Fibroblast of skin of back (primary cell): ENCODE measurements around the gene DHFR2. TPM values are rescaled to one million over a fixed set of nuclear protein-coding genes. Genes with fewer than 3 reads are reported as not detected.
"Not testable (repeated sequence)": the region's sequence is repeated elsewhere in the genome, so short reads cannot be mapped to it uniquely, and the experiment has no call there.

Experiments
- DNase-seq: peaks from one replicate; pipeline ENCODE4 v3.0.0-alpha.2; 2013
- polyA plus RNA-seq, 2 experiments: library from polyadenylated mRNA; unstranded; fragments of 120-200 nt; gene quantifications; one replicate each; pipeline ENCODE4 v1.2.1, GENCODE V29; 2013; ENCODE audit not compliant: insufficient read length in 2 of 2

DHFR2 gene
- polyA plus RNA-seq (2013, experiment 1 of 2; ENCODE audit: insufficient read length): 2.9 TPM
- 2.7 TPM for polyA plus RNA-seq (2013, experiment 2 of 2; ENCODE audit: insufficient read length)

- DNase-seq: peak; percentile 99
Observed at GRCh38 chr3:94062513-94063404, at the start of gene DHFR2, which contains the start of gene NSUN3. TSS of gene DHFR2 (minus strand) at chr3:94062916. CDS start at chr3:94061511, 1,405 bp downstream. TSS of gene NSUN3 (plus strand) at chr3:94063061. CDS start at chr3:94063127, 66 bp downstream.

DNA sequence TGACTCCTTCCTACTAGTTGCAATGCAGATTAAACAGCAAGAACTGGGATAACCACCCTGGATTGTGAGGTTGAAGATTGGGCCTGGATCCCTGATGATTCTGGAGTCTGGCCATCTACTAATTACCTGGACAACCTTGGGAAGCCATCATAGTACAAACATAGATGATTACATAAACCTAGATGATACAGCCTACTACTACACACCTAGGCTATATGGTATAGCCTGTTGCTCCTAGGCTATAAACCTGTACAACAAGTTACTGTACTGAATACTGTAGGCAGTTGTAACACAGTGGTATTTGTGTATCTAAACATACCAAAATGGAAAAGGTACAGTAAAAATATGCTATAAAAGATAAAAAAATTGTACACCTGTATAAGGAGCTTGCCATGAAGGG is 48.1 kb upstream of the DHFR2 start:
- DNase-seq: no peak

DNA sequence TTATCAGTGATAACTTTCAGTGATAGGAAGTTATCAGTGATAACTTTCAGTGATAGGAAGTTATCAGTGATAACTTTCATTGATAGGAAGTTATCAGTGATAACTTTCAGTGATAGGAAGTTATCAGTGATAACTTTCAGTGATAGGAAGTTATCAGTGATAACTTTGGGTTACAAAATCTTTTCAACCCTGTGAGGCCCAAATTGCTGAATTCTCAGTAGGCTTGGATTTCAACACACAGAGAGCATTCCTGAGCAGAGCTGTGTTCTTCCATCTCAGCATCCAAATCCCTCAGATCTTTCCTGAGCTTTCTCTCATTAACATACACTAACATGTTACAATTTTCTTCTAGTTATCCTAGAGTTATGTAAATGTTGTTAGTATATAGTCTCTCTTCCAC is 47.5 kb upstream of the DHFR2 start:
- not testable (repeated sequence) for DNase-seq

- DNase-seq: no peak
Observed at GRCh38 chr3:94106268-94106667, 43.6 kb upstream of the DHFR2 start.

GRCh38 chr3:94101860-94102259 is 39.1 kb upstream of the DHFR2 start:
- peak; percentile 9 for DNase-seq

DNA sequence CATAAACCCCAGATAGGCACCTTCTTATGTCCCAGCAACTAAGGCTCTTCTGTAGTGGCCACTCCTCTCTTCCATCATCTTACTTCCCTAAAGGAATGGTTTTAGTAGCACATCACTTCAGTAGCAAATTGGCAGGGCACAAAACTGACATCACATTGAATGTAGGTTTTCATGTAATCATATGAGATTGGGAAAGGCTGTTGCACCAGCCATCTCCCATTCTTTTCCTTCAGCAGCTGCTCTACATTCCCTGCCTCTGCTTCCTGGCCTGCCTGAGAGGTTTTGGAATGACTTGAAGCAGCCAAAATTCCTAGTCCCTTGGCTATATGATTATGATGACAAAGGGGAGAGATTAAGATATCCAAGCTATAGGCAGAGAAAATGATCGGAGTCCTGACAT is 36.6 kb upstream of the DHFR2 start:
- no peak for DNase-seq

DNA sequence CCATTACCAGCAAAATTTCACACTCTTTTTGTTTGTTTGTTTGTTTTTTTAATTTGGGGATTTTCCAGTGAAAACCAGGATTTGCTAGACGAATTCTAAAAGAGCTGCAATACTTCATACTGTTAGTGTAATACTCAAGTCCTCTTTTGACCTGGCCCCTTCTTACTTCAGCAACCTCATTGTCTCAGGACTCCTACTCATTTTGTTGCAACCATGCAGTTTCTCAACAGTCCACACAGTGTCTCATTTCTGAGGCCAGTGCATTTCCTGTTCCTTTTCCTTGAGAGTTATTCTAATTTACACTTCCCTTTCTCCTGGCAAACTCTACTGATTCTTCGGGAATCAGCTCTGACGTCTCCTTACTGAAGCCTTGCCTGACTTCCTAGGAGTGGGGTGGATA is 35.7 kb upstream of the DHFR2 start:
- no peak for DNase-seq

- no peak for DNase-seq
Observed at GRCh38 chr3:94095111-94095510, 32.4 kb upstream of the DHFR2 start.

DNA sequence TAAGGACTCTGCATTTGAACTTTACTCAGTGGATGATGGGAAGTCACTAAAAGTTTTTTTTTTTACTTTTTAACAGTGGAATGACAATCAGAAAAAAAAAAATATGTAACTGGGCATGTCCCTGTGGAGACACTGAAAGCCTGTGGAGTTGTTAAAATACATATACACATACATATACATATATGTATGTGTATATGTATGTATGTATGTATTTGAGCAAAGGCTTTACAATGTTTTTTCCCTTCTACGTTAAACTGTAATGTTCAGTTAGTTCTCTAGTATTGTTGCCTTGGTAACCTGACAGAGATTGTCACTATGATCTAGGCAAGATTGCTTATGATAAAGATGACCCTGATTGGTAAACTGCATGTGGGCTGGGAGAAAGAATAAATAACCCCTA is 30.4 kb upstream of the DHFR2 start:
- no peak for DNase-seq

DNA sequence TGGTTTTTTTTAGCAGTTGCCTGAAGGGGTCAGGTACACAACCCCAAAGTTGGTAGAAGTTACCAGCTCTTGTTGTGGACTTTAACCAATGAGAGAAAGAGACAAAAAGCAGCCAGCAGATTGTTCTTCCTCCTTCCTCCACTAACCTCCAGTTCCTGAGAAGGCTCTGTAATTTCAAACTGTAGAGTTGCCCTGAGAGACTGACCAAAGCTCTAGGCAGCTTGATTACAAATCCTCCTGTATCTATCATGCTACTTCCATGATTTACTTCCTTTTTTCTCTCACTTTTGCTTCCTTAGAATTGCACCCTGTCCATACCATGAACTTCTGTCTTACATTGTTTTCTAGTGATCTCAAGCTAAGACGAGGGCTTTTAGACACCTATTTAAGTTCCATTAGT is 29.4 kb upstream of the DHFR2 start:
- no peak for DNase-seq

DNA sequence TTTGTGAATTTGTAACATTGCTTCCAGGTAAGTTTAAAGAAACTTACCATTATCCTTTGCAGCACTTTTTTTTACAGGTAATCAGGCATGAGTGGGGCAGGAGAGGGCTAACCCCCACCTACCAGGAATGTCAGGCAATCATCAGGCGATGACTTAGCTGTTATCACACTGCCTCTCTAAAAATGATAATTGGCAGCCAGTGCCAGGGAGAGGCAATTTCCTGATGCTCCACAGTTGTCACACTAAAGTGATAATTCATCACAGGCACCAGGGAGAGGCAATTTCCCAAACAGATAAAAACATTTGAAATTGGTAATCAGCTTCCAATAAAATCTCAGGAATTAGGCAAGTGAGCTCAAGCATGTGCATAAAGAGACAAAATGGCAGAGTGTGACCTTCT is 26.4 kb upstream of the DHFR2 start:
- DNase-seq: no peak

DNA sequence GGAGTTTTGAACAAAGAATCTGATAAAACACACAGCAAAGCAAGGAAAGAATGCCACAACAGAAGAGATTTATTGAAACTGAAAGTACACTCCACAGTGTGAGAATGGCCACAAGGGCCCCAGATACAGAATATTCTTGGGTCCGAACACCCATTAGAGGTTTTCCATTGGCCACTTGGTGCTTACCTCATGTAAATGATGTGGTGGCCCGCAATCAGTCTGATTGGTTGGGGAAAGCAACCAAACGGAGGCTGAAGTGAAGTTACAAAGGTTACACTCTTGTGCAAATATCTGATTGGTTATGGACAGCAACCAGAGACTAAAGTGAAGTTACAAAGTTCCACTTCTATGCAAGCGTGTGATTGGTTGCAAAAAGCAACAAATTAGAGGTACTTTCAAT is 20.5 kb upstream of the DHFR2 start:
- DNase-seq: no peak

GRCh38 chr3:94082391-94082937 is 19.7 kb upstream of the DHFR2 start:
- no peak for DNase-seq

DNA sequence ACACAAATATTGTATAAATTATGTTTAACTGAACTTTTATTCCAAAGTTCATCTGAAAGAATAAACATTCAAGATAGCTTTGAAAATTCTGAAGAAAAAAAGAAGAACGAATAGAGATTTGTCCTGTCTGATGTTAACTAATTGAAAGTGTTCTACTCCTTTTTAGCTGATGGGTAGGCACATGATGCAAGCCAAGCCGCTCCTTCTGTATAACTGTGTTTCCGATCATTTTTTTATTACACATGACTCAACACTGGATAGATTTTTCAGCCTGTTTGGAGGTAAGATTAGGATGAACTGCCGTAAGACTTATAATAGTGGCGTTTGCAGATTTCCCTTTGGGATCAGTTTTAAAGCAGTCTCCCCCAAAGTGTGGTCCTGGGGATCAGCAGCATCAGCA is 19.2 kb upstream of the DHFR2 start:
- no peak for DNase-seq

- DNase-seq: not testable (repeated sequence)
Observed at GRCh38 chr3:94080552-94080951, 17.8 kb upstream of the DHFR2 start.

GRCh38 chr3:94076055-94076454 is 13.3 kb upstream of the DHFR2 start:
- peak; percentile 31 for DNase-seq

DNA sequence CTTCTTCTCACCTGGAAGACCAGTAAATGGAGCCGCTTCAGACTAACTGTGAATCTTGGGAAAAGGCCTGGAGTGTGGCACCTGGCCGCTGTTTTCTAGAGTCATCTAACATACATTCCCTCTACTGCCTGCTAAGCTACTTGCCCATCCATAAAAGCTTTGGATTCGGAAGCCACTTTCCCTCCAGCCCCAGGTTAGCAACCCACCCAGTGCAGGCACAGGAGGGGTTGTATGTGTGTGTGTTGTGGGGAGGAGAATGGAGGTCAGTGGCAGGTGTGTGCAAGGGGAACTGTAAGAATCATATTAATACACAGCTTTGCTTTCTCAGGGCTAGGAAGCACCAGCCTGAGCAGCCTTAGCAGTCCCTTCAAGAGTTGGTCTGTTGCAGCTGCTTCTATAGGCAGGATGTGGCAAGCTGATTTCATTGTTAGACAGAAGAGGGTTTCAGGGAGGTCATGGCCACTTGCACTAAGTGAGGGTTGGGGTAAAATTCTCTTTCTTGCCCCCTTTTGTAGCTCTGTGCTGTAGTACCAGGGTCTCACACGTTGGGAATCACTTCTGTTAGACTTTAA is 9.1 kb upstream of the DHFR2 start:
- DNase-seq: no peak

GRCh38 chr3:94070341-94070911 is 7.7 kb upstream of the DHFR2 start:
- no peak for DNase-seq

DNA sequence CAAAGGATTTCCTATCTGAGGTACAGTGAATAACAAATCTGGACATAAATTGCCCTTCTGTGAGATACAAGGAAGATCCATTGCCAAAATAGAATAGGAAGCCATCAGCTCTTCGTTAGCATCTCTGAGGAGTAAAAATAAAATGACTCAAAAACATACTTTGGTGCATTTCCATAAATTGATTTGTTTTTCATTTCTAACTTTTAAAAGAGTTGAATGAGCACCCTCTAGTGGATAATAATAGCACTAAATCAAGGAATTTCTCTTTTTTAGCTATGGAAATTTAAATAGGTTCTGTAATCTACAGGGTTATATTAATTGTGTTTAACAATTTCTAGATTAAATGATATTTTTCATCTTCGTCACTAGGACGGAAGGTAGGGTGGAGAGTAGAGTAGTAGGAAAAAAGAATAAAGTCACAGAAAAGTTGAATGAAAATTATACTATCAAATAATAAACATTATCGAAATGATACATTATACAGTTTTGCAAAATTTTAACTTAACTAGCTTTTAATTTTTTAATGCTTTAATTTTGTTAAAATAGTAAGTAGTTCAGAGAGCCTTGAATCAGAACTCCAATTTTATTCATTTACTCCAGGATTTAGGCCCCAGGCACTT is 6.6 kb upstream of the DHFR2 start:
- peak; percentile 34 for DNase-seq

- peak; percentile 9 for DNase-seq
Observed at GRCh38 chr3:94066506-94067500, 4.1 kb upstream of the DHFR2 start.

- no peak for DNase-seq
Observed at GRCh38 chr3:94065819-94066480, 3.2 kb upstream of the DHFR2 start.
